Inflammatory macrophage (primary cell): ENCODE data around the gene MAU2.
"Not testable (repeated sequence)": the region's sequence is repeated elsewhere in the genome, so short reads cannot be mapped to it uniquely, and the experiment has no call there.

Experiments
- DNase-seq, 2 donors: peaks; one replicate each; pipeline ENCODE4 v3.0.0-alpha.2; 2020 to 2022

MAU2 gene

GRCh38 chr19:19385131-19385895, 64.7 kb downstream of the MAU2 start:
- DNase-seq: peak; percentile 100

GRCh38 chr19:19385896-19386869, 65.6 kb downstream of the MAU2 start:
- peak; percentile 48 to 70 for DNase-seq

- no peak for DNase-seq
These were observed 66.5 kb downstream of the MAU2 start for GRCh38 chr19:19387108-19387507.

GRCh38 chr19:19388568-19389555, 68.2 kb downstream of the MAU2 start:
- DNase-seq: no peak

- not testable (repeated sequence) for DNase-seq
These were observed 69.1 kb downstream of the MAU2 start for GRCh38 chr19:19389683-19390082.

- DNase-seq: not testable (repeated sequence)
These were observed 73.7 kb downstream of the MAU2 start for GRCh38 chr19:19394333-19394732.

GRCh38 chr19:19399733-19400433, 79.3 kb downstream of the MAU2 start:
- no peak for DNase-seq

- DNase-seq: peak in 1 of 2 donors; percentile 74
These were observed 82.2 kb downstream of the MAU2 start for GRCh38 chr19:19402656-19403372.

GRCh38 chr19:19403373-19403901, 82.8 kb downstream of the MAU2 start:
- DNase-seq: peak; percentile 63 to 74

GRCh38 chr19:19404879-19405860, 84.5 kb downstream of the MAU2 start, which contains the start of gene GATAD2A:
Gene GATAD2A (plus strand): TSS chr19:19405675. CDS start chr19:19465346, 59,671 bp downstream.
- DNase-seq: peak; percentile 97 to 98

- DNase-seq: peak; percentile 22 to 46
These were observed 85.6 kb downstream of the MAU2 start for GRCh38 chr19:19405971-19406877.

- DNase-seq: peak; percentile 56 to 58
These were observed 86.4 kb downstream of the MAU2 start for GRCh38 chr19:19406878-19407632.

GRCh38 chr19:19407633-19407930, 87.0 kb downstream of the MAU2 start:
- DNase-seq: peak in 1 of 2 donors; percentile 29
